WTC11 (cell line): ENCODE measurements around the gene ILRUN.

Source experiments
- FOXJ3 ChIP-seq: sonication (generic); formaldehyde crosslinking; IDR thresholded peaks from 2 replicates; pipeline ENCODE4 v1.9.0; 2021; ENCODE audit warnings: missing genetic modification reagents, mild to moderate bottlenecking, borderline replicate concordance
- NR1H2 ChIP-seq: sonication (generic); formaldehyde crosslinking; IDR thresholded peaks from 2 replicates; pipeline ENCODE4 v1.9.0; 2021; ENCODE audit warnings: mild to moderate bottlenecking, moderate library complexity, missing genetic modification reagents
- TF ChIP-seq, protein P1 (sequence below): fragments of 200-600 bp; IDR thresholded peaks from 2 replicates; pipeline ENCODE4 v1.8.0; 2022; ENCODE audit warnings: antibody characterized with exemption

DNA sequence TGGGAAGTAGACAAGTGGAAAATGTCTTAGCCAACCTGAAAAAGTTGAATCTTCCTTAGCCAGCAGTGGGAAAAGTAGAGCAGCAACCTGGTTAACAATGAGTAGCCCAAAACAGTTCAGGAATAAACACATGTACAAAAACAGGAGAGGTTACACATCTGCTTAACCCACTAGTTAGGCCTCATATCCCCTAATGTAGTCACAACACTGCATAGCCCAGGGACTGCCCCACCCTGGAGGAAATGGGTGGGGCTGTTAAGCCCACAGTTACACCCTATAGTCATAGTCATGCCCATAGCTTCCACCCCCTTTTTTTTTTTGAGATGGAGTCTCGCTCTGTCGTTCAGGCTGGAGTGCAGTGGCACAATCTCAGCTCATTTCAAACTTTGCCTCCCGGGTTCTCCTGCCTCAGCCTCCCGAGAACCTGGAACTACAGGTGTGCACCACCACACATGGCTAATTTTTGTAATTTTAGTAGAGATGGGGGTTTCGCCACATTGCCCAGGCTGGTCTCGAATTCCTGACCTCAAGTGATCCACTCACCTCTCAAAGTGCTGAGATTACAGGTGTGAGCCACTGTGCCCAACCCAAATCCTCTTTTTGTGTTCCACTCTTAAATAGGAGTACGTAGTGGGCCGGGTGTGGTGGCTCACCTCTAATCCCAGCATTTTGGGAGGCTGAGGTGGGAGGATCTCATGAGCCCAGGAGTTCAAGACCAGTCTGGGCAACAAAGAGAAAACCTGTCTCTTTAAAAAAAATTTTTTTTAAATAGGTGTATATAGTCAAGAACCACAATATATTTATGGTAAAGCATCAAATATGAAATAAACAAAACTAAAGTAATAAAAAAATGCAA, 24.5 kb downstream of the ILRUN start:
- TF ChIP-seq NR1H2 (no peak), FOXJ3 (CRISPR knock-in tag) (no peak)
- TF ChIP-seq, protein P1, sequence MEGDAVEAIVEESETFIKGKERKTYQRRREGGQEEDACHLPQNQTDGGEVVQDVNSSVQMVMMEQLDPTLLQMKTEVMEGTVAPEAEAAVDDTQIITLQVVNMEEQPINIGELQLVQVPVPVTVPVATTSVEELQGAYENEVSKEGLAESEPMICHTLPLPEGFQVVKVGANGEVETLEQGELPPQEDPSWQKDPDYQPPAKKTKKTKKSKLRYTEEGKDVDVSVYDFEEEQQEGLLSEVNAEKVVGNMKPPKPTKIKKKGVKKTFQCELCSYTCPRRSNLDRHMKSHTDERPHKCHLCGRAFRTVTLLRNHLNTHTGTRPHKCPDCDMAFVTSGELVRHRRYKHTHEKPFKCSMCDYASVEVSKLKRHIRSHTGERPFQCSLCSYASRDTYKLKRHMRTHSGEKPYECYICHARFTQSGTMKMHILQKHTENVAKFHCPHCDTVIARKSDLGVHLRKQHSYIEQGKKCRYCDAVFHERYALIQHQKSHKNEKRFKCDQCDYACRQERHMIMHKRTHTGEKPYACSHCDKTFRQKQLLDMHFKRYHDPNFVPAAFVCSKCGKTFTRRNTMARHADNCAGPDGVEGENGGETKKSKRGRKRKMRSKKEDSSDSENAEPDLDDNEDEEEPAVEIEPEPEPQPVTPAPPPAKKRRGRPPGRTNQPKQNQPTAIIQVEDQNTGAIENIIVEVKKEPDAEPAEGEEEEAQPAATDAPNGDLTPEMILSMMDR: no peak
